Activated T-helper 9 cell treated with anti-CD3 and anti-CD28 coated beads, Interleukin-2, amount 50 U/mL, for 16 hours (primary cell): ENCODE measurements around the gene NPAS2.

Source experiments
- DNase-seq: peaks from one replicate; pipeline ENCODE4 v3.0.0-alpha.2; 2020; ENCODE audit warnings: low read depth

The NPAS2 gene, protein sequence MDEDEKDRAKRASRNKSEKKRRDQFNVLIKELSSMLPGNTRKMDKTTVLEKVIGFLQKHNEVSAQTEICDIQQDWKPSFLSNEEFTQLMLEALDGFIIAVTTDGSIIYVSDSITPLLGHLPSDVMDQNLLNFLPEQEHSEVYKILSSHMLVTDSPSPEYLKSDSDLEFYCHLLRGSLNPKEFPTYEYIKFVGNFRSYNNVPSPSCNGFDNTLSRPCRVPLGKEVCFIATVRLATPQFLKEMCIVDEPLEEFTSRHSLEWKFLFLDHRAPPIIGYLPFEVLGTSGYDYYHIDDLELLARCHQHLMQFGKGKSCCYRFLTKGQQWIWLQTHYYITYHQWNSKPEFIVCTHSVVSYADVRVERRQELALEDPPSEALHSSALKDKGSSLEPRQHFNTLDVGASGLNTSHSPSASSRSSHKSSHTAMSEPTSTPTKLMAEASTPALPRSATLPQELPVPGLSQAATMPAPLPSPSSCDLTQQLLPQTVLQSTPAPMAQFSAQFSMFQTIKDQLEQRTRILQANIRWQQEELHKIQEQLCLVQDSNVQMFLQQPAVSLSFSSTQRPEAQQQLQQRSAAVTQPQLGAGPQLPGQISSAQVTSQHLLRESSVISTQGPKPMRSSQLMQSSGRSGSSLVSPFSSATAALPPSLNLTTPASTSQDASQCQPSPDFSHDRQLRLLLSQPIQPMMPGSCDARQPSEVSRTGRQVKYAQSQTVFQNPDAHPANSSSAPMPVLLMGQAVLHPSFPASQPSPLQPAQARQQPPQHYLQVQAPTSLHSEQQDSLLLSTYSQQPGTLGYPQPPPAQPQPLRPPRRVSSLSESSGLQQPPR

GRCh38 chr2:100819370-100820272, at the start of gene NPAS2:
Gene NPAS2, plus strand, starts transcription at chr2:100820139. Its CDS starts 84,616 bp downstream, at chr2:100904755.
- no peak for DNase-seq

DNA sequence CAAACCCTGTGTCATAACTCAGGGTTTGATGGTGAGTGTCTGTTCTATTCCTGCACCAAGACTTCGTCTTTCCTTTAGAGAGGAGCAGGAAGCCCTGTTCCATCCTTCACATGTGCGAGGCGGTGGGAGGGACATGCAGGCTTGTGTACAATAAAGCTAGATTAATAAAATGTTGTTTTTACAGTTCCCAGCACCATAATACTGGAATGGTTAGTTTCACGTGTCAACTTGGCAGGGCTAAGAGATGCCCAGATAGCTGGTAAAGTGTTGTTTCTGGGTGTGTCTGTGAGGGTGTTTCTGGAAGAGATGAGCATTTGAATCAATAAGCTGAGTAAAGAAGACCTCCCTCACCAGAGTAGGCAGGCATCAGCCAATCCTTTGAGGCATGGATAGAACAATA, 48.8 kb upstream of the NPAS2 start:
- DNase-seq = no peak

DNA sequence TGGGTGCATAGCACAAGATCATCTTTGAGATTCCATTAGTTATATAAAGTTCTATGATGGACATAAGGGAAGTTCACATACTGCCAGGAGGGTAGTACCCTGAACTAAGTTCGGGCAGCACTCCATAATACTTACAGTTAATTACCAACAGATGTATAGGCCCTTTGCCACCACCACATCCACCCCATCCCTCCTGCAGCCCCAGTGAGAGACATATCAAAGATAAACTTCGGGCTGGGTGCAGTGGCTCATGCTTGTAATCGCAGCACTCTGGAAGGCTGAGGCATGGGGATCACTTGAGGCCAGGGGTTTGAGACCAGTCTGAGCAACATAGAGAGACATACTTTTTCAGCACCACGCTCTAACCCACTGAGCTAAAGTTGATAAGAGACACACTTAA, 46.4 kb upstream of the NPAS2 start:
- DNase-seq = no peak

GRCh38 chr2:100776445-100776844, 43.5 kb upstream of the NPAS2 start:
- DNase-seq = no peak

DNA sequence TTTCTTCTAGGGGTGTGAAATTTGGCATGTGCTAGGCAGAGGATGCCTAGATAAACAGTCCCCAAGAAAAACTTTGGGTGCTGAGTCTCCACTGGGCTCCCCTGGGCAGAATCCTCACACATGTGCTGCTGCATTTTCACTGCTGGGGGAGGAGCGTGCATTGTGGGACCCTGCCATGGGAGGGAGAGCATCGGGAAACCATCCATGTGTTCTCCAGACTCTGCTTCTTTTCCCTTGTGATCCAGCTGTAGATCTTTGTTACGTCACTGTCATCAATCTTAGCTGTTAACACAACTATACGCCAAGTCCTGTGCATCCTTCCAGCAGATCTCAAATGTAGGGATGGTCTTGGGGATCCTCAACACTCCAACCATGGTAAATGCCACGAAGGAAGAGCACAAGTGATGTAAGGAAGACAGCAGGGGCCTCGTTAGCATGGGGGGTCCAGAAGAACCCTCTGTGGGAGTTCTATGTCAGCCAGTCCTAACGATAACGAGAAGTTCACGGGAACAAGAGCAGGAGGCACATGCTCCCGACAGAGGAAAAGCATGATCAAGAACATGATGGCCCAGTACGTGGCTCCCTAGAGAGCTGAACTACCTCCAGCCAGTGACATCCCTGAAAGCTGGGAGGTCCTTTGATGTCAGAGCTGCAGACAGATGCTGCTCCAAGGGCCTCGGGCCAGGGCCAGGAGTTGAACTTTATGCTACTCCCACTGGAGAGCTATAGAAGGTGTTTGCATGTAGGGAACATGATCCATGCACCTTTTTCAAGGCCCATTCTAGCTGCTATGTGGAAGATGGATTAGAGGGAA, 41.1 kb upstream of the NPAS2 start:
- DNase-seq = no peak

- no peak for DNase-seq
These were observed 40.1 kb upstream of the NPAS2 start for GRCh38 chr2:100779908-100780202.

DNA sequence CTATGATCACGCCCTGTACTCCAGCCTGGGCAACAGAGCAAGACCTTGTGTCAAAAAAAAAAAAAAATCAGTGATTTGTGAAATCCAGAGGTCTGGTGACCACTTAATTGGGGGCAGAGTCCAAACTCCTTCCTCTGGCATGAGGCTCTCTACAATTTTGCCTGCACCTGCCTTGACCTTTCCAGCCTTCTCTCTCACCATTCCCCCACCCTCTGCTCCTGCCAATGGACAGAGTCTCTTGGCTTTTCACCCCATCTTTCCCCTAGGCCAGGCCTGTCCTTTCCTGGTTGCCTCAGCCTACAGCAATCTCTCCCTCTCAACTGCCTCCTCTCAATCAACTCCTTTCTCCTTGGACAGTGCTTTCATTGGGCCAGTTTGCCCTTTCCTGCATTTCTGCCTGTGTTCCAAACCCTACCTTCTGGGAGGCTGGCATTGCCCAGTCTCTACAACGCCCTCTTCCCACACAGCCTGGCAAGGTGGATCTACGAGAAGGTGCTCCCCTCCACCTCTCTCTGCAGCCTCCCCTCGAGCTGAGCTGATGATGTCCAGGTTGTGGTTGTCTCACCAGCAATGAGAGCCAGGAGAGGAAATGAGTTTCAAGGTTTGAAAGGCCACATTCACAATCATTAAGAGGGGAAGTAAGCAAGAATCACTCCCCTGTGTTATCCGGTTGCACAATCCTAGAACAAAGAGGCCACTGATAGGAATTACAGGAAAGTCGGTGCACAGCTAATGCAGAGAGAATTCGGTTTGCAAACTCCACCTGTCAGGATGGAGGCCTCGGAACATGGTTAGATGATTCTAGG, 39.5 kb upstream of the NPAS2 start:
- DNase-seq = no peak

DNA sequence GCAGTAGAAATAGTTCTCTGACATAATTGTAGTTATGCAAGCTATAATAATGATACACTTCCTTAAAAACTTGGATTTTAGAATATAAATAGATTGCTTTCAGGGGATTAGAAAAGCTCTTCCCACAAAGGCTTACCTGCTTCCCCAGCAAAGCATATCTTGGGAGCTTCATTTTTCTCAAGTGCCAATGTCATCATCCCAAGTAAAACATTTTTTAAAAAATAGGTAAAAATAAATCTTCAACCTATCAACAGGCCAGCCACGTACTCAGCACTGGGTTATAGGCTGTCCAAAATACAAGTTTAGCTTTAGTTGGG, 39.0 kb upstream of the NPAS2 start:
- no peak for DNase-seq

GRCh38 chr2:100781523-100782379, 38.2 kb upstream of the NPAS2 start:
- no peak for DNase-seq

- no peak for DNase-seq
These were observed 37.5 kb upstream of the NPAS2 start for GRCh38 chr2:100782380-100782878.

- no peak for DNase-seq
These were observed 36.0 kb upstream of the NPAS2 start for GRCh38 chr2:100783987-100784386.

- no peak for DNase-seq
These were observed 35.3 kb upstream of the NPAS2 start for GRCh38 chr2:100784681-100785080.

DNA sequence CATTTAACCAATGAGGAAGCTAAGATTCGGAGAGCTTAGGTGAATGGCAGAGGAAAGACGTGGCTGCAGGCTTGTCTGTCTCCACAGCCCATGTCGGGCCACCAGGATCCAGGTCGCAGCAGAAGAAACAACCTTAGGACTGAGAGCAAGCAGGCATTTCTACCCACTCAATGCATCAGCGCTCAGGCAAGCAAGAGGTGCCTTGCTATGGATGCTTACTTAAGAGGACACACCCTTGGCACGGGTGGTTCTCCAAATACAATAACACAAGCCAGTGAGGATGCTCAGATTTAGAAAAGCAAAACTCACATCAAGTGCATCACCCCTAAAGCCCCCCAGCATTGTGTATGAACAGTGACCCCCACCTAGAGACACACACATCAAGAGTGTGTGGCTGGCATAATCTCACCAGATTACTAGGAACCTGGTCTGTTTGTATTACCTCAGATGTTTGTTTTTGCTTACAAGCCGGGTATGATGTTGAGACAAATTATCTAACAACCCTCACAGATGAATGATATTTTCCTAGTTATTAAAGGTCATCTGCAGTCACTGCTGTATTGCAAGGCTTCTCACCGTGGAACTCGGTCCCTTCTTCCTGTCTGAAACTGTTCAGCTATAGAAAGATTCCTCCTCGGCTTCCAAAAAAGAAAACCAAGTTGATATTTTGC, 34.2 kb upstream of the NPAS2 start:
- no peak for DNase-seq

GRCh38 chr2:100786297-100786658, 33.7 kb upstream of the NPAS2 start:
- DNase-seq = no peak

GRCh38 chr2:100786985-100787384, 33.0 kb upstream of the NPAS2 start:
- no peak for DNase-seq

GRCh38 chr2:100789361-100789760, 30.6 kb upstream of the NPAS2 start:
- no peak for DNase-seq

DNA sequence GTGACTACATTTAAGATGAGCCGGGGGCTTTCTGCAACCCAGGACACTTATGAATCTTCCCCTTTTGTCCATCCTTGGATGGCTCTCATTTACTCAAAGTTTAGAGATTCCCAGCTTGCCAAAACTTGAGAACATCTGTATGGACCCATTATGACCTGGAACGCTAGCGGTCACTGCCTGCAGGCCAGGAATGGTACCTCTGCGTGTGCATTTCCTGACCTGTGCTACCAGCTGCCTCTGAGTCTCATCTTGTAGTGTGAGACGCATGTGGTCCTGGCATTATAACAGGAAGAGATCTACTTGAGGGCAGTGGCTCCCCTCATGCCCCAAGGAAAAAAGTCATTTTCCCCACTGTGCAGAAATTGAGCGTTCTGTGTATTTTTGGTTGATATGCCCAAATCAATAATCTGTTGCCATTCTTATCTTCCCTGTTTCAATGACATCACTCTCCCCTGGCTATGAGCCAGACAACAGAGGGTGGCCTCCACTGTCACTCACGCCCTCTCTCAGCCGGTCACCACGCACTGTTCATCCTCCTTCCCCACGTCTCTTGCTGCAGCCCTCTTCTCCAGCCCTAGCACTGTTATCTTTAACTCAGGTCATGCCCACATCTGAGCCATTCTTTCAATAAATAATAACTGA, 28.5 kb upstream of the NPAS2 start:
- no peak for DNase-seq

DNA sequence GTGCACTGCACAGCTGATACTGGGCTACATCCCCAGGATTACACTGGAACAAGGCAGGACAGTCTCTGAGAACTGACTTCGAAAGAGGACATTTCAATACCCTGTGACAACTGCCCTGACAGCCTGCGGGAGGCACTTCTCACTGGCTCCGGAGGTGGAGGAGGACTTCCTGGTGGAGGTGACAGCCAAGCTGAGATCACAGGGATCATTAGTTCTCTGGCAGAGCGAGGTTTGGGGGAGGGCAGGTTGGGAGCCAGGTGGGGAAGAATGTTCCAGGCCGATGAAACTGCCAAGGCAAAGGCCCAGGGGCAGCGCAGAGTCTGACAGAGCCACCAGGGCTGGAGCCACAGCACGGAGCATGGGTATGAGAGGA, 28.0 kb upstream of the NPAS2 start:
- no peak for DNase-seq

GRCh38 chr2:100793220-100793619, 26.7 kb upstream of the NPAS2 start:
- no peak for DNase-seq
